Activated T-helper 1 cell treated with Interleukin-2 at 50 U/mL for 16 hours (primary cell): ENCODE measurements around the gene PFDN1.
"Not testable (repeated sequence)": the region's sequence is repeated elsewhere in the genome, so short reads cannot be mapped to it uniquely, and the experiment has no call there.

ENCODE experiments used
- DNase-seq: peaks from one replicate; pipeline ENCODE4 v3.0.0-alpha.2; 2020; ENCODE audit warnings: low read depth

Gene PFDN1, protein sequence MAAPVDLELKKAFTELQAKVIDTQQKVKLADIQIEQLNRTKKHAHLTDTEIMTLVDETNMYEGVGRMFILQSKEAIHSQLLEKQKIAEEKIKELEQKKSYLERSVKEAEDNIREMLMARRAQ

GRCh38 chr5:140302786-140303639 lies at the start of gene PFDN1:
Gene PFDN1 (minus strand): TSS chr5:140303101. CDS start chr5:140303073, 28 bp downstream.
- peak; percentile 83 for DNase-seq

DNA sequence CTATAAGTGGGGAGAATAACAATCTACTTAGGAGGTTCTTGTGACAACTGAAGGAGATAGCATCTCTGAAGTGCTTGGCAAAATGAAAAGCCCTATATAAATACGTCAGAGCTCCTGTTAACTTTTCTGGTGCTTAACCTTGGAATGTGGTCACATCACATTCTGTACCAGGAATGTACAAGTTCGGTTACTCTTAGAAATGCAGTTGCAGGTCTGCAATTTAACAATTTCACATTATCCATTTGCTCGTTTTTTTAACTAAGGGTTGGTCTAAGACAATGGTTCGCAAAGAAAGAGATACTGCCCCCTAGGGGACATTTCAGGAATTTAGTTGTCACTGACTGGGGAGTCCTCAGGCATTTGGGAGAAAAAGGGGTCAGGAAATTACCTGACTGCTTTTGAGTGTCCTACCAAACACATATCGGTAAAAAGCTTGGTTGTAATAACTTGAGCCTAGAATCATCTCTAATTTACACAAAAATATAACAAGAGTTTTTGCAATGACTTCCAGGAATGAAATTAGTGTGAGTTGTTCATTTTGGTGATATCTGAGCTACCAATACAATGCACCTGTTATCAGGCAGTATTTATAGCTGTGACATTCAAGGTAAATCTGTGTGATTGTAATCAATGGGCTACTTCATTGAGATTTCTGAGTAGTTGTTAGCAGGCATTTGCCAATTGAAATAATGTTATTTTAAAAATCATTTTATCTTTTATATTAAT lies 48.9 kb upstream of the PFDN1 start:
- DNase-seq = no peak

- DNase-seq = no peak
Observed at GRCh38 chr5:140349244-140349643, 46.3 kb upstream of the PFDN1 start.

DNA sequence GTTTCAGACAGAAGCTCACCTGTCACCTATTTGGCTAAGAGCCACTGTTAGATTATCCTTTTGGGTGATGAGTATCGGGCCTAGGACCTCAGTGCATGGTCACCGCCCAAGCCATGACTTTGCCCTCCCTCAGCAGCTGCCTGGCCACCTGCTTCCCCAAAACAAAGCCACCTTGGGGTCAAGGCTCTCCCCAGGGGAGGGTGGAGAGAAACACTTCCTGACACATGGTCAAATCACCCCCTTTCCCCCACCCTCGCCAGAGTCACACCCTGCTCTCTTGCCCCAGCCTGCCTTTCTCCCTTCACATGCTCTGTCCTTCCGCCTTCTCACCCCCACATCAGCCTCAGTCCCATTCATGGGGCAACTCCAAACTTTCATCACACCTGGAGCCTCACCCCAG lies 45.2 kb upstream of the PFDN1 start:
- DNase-seq = no peak

DNA sequence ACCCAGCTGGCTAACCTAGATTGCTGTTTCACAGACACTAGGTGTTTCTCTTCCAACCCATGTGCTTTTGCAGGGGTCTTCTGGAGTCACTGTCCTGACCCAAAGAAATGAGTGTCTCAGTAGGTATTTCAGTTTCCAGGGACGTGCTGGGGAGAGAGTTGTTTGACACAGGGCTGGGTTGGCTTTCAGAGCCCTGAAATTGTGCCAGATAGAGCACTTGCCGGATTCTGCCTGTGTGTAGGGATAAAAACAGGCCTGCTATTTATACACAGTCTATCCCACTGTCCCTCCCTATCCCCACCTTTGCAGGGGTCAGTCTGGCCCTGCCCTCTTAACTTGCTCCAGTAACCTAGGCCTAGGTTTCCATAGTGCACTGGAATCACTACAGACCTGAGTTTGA lies 44.5 kb upstream of the PFDN1 start:
- no peak for DNase-seq

DNA sequence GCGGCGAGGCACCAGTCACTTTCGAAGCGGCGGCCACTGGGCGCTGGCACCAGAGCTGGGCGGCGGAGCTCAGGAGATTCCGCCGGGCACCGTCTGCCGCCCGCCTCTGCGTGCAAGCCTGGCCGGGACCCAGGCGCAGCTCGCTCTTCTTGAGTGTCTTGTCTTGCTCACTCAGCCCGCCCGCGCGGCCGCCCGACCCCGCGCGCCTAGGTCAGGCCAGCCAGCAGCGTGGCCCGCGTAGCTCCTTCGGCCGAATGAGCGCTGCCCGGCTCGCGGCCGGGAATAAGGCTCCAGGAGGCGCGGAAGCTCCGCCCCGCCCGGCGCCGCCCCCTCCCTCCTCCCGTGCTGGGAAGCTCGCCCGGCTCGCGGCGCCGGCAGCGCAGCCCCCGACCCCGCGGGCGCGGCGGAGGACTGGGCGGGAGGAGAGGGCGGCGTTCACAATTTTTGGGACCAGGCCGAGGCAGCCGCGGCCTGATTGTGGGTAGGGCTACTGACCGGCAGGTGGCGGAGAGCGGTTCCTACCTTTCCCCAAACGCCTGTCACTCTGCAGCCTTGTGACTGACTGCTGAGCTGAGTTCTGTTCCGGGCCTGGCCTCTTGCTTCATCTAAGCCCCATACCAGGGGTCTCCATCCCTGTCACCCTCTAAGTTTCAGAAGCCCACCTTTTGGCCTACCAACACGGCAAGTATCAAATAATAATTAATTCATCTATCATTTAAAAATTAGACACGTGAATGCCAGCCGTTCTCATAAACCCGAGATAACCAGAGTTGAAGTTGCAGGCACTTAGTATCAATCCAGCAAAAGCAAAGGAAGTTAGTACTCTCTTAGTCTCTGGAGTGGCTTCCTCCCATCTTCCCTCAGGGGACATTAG lies 43.7 kb upstream of the PFDN1 start, which contains the start of gene HBEGF:
Gene HBEGF (minus strand): TSS at position 256 of the 874 bp plus-strand sequence. CDS start 275 bp downstream, outside the sequence.
- DNase-seq = peak; percentile 33

DNA sequence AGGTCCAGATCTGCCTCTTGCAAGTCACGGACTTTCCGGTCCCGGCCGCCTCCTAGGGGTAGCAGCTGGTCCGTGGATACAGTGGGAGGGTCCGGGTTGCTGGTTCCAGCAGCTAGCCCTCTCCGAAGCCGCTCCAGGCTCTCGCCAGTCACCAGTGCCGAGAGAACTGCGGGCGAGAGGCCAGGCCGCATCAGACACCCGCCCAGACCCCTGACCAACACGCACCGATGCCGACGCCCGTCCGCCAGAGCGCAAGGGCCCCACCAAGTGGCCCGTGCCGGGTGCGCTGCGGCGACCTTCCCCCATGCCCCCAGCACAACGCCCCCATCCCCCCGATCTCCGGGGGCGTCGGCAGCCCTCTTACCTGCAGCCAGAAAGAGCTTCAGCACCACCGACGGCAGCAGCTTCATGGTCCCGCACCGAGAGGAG lies 43.0 kb upstream of the PFDN1 start:
- DNase-seq = no peak

- DNase-seq = no peak
Observed at GRCh38 chr5:140344683-140345423, 42.0 kb upstream of the PFDN1 start.

GRCh38 chr5:140343849-140344248 lies 40.9 kb upstream of the PFDN1 start:
- DNase-seq = not testable (repeated sequence)

- no peak for DNase-seq
Observed at GRCh38 chr5:140342896-140343295, 40.0 kb upstream of the PFDN1 start.

DNA sequence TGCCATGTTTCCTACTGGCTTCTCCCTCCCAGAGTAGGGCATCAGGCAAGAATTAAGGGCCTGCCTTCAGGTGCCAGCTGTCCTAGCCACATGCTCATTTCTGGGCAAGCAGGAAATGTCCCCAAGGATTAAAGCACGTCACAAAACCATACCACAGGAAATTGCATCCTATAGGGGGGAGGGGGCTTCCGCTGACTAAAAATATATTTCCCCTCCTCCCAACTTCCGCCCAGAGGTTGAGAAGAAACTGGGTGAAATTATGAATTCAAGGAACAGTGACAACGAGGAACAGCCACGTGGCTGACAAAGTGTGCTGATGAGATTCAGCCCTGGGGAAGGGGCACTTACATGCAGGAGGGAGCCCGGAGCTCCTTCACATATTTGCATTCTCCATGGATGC lies 39.4 kb upstream of the PFDN1 start:
- DNase-seq = no peak

DNA sequence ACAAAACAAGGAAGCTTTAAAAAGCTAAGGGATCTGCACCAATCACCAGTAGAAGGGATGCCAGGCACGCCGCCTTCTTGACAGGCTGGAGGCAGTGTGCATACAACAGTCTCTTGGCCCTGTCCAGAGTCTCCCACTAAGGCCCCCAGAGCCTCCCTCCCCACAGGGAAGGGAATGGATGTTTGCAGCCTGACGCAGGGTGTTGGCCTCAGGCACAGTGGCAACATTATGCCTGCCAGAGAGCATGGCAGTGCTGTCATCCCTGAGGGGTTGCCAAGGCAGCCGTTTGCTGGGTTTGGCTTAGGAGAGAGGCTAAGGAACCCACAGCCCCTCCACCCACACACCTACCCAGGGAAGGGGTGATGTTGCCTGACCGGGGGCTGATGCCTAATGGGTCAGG lies 38.7 kb upstream of the PFDN1 start:
- no peak for DNase-seq

DNA sequence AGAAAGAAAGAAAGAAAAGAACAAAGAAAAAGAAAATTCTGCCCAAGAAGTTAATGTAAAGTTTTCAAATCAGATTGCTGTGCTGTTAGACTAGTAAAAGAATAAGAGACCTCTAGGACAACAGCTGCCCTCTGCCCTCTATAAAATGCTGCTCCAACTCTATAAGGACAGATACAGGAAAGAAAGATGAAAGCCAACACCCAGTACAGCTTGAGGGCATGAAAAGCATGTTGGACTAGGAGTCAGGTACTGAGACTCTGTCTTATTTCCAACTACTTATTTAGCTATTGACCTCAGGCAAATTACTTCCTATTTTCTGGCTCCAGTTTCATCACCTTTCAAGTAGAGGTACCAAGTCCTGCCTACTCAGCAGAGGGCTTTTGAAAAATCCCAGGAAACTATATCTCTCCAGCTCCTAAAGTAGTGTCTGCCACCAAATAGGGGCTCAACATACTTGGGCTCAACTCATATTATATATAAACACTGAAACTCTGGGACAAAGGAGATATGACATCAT lies 37.8 kb upstream of the PFDN1 start:
- no peak for DNase-seq

DNA sequence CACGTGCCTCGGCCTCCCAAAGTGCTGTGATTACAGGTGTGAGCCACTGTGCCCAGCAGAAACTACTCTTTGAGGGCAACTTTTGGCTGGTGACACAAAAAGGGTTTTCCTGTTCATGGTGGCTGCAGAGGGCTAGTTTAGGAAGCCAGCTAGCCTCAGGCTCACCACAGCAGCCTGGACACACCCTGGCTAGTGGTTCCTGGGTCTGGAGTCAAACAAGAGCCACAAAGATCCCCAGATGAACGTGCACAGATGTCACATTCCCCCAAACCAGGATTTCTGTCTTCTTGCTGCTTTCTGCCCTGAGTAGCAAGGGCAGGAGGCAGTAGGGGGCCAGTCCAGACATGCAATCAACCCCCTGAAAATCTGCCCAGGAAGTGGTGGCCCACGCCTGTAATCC lies 36.7 kb upstream of the PFDN1 start:
- no peak for DNase-seq

DNA sequence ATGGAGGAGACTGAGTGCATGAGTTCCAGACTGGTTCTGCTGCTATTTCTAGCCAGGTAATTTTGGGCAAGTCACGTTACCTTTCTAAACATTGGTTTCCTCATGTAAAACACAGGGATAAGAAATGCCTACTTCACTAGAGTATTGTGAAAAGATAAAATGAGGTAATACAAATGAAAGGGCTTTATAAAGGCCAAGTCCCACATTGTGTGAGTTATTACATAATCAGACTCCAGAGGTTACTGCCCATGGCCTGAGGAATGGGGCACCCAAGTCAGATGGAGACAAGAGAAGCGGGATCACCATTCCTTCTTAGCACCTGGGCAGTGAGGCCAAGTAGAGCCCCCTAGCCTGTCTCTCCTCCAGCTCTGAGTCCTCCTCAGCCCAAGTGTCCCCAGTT lies 36.0 kb upstream of the PFDN1 start:
- no peak for DNase-seq

DNA sequence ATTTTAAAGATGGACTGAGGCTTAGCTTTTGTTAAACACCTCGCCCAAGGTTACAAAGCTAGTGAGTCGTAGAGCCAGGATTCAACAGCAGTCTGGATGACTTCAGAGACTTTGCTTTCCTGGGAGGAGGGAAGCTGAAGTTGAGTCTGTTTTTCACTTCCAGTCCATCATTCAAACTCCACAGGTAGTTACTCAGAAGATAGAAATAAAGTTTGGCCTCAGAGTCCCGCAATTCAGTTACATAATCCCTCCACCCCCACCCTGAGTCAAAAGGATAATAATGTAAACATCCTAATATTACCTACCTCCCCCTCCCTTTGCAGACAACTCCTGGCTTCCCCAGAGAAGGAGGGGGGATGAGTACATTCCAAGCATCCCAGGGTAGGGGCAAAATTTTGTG lies 35.4 kb upstream of the PFDN1 start:
- no peak for DNase-seq

- no peak for DNase-seq
Observed at GRCh38 chr5:140337880-140338279, 35.0 kb upstream of the PFDN1 start.

DNA sequence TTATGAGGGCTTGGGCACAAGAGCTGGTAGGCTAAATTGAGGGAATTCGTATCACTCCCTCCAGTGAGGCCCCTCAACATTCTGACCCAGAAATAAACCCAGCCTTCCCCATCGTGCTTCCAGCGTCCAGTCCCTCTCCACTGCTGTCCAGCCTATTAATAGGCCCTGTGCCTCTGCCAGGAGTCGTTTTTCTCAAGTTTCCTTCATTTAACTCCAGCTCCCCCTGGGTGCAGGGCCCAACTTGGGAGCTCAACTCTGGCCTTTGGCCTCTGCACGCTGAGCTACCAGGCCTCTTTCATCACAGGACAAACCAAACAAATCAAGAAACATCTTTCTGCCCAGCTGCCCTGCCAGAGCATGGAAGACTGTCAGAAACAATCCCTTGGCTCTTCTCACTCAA lies 33.5 kb upstream of the PFDN1 start:
- no peak for DNase-seq

GRCh38 chr5:140331638-140332037 lies 28.7 kb upstream of the PFDN1 start:
- no peak for DNase-seq

- no peak for DNase-seq
Observed at GRCh38 chr5:140329739-140330481, 27.0 kb upstream of the PFDN1 start.
